GM19395 (cell line): ENCODE results near the gene MRPL22.
"Not testable (repeated sequence)": the region's sequence is repeated elsewhere in the genome, so short reads cannot be mapped to it uniquely, and the experiment has no call there.

Experiments used
- ATAC-seq: cut with Tn5 transposase; IDR thresholded peaks from one replicate; pipeline ENCODE4 v1.9.1; 2021; ENCODE audit warnings: mild to moderate bottlenecking, moderate library complexity; ENCODE audit not compliant: unreplicated experiment

Gene MRPL22

DNA sequence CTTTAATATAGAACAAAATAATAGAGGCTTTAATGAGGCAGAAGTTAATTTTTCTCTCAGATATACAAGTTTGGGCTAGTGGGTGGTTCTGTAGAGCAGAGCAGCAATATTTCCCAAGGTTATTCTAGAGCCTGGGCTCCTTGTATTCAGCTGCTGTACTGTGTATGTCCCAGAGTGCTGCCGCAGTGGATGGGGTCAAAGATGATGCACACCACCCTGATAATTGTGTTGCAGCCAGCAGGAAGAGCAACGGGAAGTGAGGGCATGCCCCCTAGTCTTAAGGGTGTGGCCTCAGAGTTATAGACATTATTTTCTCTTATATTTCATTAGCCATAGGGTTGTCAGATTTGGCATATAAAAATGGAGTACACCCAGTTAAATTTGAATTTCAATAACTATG, 48.8 kb downstream of the MRPL22 start:
- no peak for ATAC-seq

DNA sequence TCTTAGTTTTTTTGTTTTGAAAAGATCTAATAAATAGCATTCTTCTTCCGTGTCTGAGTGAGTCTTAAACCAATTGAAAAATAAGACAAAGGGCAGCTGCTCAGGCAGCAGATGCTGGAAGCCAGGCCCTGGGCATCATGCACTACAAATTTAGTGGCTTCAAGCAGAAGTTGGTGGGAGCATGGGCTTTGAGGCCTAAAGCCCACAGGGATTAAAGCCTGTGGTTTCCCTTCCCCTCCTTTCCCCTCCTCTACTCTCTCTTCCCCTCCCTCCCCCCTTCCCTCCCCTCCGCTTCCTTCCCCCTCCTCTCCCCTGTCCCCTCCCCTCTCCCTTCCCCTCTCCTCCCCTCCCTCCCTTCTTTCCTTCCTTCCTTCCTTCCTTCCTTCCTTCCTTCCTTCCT, 52.6 kb downstream of the MRPL22 start:
- no peak for ATAC-seq

DNA sequence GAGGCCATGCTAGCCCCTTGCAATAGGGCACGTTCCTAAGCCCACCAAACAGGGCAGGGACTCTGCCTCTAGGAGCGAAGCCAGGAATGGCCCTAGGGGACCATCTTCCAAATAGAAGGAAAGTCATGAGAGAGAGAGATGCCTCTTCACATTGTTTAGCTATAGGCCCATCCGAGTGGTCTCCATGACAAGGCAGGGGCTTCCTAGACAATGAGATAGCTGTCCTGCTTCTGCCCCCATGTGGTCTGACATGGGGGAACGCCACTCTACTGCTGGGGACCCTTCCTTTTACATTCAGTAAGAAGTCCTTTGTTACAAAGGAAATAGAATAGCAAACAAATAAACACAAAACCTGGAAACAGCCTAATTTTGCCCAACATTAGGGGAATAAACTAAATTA, 54.8 kb downstream of the MRPL22 start:
- ATAC-seq = no peak

DNA sequence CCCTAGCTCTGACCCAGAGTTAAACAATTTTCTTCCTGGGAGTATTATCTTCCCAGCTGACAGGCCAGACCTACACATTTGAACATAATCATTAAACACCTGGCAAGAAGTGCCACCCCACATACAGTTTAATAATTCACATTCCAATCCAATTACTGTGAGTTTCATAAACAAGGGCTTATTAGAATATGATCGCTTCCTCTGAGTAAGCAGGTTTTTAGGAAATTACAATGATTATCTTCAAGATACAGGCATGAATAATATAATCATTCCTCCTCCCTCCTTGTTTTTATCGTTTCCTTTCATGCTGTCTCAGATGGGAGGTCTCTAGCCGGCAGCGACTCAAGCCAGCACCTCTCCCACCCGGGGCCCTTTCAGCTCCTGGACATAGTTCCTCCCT, 56.9 kb downstream of the MRPL22 start:
- ATAC-seq = no peak

DNA sequence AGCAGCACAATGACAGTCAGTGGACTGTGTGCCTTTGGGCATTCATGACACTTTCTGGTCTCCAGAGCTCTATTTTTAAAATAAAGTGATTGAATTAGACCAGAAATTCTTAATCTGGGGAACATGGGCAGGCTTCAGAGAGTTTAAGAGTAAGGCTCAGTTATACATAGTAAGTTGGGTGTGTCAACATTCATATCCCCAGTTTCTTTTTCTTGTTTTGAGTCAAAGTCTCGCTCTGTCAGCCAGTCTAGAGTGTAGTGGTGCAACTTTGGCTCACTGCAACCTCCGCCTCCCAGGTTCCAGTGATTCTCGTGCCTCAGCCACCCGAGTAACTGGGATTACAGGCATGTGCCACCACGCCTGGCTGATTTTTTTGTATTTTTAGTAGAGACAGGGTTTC, 59.0 kb downstream of the MRPL22 start:
- no peak for ATAC-seq

DNA sequence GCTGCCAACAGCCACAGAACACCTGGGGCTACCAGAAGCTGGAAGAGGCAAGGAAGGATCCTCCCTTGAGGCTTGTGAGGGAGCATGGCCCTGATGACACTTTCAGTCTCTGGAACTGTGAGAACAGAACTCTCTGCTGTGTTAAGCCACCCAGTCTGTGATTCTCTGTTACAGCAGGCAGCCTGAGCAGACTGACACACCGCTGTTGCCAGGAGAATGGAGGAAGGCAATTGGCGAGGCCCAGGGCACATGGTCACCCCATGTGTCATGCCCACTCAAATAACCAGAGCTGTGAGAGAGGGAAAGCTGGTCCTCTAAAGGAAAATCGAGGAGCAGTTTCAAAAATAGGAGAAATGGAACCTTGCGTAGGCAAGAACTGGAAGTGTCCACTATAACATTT, 60.6 kb downstream of the MRPL22 start:
- no peak for ATAC-seq

DNA sequence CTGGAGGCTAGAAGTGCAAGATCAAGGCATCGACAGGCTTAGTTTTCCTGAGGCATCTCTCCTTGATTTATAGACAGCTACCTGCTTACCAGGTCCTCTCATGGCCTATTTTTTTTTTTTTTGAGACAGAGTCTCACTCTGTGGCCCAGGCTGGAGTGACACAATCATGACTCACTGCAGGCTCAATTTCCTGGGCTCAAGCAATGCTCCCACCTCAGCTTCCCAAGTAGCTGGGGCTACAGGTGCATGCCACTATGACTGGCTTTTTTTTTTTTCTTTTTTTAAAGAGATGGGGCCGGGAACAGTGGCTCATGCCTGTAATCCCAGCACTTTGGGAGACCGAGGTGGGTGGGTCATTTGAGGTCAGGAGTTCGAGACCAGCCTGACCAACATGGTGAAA, 61.8 kb downstream of the MRPL22 start:
- not testable (repeated sequence) for ATAC-seq

DNA sequence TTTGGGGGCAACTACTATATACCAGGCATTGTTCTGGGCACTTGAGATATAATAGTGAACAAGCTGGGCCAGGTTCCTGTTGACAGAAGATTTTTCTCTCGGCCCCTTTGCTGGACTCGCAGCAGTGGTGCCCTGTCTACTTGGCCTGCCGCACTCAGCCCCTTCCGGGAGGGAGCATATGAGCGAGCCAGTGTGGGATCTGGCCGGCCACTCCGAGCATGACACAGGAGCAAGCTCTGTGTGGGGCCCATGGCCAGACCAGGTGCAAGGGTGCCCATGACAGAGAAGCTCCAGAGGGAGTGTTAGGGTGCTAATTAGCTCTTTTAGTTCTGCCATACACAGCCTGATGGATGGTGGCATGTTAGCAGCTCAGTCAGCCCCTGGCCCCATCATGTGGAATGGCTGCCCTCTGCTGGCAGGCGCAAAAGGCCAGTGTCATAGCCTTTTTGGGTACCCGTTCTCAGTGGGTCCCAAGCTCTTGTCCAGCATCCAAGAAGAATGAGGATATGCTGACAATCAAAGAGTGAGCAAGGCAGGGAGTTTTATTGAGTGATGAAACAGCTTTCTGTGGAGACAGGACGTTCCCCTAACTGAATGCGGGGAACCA, 63.4 kb downstream of the MRPL22 start:
- ATAC-seq = no peak

DNA sequence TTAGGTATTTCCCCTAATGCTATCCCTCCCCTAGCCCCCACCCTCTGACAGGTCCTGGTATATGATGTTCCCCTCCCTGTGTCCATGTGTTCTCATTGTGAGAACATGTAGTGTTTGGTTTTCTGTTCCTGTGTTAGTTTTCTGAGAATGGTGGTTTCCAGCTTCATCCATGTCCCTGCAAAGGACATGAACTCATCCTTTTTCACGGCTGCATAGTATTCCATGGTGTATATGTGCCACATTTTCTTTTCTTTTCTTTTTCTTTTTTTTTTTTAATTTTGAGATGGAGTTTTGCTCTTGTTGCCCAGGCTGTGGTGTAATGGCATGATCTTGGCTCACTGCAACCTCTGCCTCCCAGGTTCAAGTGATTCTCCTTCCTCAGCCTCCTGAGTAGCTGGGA, 65.4 kb downstream of the MRPL22 start:
- not testable (repeated sequence) for ATAC-seq

DNA sequence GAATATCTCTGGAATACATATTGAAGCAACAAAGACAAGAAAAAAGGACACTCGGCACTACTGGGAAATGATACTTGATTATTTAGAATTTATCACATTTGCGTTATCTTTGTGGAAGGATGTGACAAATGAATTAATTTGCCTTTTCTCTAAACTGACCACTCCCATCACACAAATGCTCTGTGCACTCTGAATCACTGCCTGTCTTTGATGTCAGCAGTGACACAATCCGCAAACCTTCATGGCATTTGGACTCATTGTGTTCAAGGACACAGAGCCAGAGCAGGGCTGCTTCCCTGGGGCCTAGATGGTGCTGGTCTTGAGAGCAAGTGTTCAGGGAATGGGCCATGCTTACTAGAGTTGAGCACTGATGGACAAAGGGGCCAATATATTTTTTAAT, 67.8 kb downstream of the MRPL22 start:
- ATAC-seq = no peak

DNA sequence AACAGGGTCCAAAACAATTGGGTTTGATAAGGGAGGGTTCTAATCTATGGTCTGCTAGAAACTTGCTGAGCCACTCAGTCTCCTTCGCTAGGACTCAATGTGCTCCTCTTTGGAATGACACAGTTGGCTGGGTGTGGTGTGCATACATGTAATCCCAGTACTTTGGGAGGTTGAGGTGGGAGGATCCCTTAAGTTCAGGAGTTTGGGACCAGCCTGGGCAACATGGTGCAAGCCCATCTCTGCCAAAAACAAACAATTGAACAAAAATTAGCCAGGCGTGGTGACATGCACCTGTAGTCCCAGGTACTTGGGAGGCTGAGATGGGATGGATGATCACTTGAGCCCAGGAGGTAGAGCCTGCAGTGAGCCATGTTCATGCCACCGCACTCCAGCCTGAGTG, 70.0 kb downstream of the MRPL22 start:
- ATAC-seq = no peak

DNA sequence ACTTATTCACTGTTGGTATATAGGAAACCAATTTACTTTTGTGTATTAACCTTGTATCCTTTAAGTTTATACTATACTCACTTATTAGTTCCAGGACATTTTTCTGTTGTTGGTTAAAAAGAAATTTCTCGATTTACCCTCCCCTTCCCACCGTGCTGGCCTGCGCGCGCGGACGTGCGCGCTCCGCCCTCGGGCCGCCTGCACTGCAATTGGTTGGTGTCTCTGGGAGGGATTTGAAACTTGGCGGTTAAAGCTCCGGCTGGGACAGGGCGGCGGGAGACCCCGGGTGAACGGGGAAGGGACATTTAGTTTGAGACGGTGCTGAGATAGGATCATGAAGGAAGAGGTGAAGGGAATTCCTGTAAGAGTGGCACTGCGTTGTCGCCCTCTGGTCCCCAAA, 72.7 kb downstream of the MRPL22 start, which contains the start of gene KIF4B:
Gene KIF4B, plus strand, starts transcription at position 230 of the 400 bp plus-strand sequence. Its CDS starts 105 bp downstream, at position 335.
- no peak for ATAC-seq

DNA sequence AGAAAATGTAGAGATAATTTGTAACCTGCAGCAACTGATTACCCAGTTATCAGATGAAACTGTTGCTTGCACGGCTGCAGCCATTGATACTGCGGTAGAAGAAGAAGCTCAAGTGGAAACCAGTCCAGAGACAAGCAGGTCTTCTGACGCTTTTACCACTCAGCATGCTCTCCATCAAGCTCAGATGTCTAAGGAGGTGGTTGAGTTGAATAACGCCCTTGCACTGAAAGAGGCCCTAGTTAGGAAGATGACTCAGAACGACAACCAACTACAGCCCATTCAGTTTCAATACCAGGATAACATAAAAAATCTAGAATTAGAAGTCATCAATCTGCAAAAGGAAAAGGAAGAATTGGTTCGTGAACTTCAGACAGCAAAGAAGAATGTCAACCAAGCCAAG, 74.4 kb downstream of the MRPL22 start:
- ATAC-seq = no peak

DNA sequence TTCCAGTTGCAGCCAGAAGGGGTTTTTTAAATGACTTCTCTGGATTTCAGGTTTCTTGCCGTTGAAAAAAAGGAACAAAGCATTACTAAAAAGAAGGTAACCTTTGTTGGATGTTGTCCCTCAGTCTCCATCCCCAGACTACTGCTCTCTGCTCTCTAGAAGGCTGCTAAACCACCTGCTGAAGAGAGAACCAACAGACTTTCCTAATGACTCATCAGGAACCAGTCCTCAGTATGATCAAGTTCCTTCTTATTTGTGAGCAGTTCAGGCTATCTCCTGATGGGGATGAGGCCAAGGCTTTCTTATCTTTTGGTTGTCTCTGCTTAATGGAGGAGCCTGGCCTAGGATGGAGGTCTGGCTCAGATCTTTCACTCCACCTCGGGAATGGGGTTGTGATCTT, 76.7 kb downstream of the MRPL22 start:
- peak; percentile 98 for ATAC-seq
